GM21390 (cell line): ENCODE measurements around the gene TMEM208.

ENCODE experiments used
- ATAC-seq: cut with Tn5 transposase; IDR thresholded peaks from one replicate; pipeline ENCODE4 v1.9.1; 2021; ENCODE audit not compliant: unreplicated experiment

The TMEM208 gene

GRCh38 chr16:67271446-67271845, 44.5 kb downstream of the TMEM208 start:
- ATAC-seq, result no peak

GRCh38 chr16:67275321-67275720, 48.4 kb downstream of the TMEM208 start:
- ATAC-seq, result no peak

GRCh38 chr16:67277294-67277998, 50.5 kb downstream of the TMEM208 start:
- ATAC-seq, result no peak

DNA sequence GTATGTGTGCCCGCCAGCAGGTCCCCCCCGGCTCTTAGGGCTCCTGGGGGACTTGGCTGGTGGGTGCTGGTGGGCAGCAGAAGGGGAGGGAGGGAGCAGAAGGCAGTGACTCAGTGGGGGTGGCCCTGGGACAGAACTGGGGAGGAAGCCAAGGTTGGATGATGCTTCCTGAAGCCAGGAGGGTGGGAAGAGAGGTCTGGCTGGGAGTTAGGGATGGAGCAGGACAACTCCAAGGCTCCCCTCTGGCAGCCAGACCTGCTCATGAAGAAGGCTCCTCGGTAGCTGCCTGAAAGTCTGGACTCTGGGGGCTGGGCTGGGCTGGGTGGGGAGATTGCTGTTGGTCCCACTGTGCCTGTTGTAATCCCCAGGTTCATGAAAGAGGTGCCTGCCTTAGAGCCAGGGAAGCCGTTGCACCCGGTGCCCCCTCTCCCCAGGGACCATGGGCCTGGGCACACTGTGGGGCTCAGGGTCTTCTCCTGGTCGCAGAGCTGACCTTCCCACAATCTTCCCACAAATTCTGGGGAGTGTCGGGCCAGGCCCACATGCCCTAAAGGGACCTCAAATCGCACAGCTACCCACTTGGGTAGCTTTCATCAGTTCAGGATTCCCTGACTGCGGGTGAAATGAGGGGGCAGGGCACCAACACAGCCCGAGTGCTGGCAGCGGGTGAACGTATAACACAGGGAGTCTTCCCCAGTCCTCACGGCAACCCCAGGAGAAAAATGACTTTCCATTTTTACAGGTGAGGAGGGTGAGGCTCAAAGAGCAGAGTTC, 51.3 kb downstream of the TMEM208 start:
- no peak for ATAC-seq
